Measurements from ENCODE around the gene NLGN1.
A peak's percentile ranks its signal among the peaks of the same experiment; 100 is the strongest.
"Not testable (repeated sequence)": the region's sequence is repeated elsewhere in the genome, so short reads cannot be mapped to it uniquely, and the experiment has no call there.

Gene NLGN1

DNA sequence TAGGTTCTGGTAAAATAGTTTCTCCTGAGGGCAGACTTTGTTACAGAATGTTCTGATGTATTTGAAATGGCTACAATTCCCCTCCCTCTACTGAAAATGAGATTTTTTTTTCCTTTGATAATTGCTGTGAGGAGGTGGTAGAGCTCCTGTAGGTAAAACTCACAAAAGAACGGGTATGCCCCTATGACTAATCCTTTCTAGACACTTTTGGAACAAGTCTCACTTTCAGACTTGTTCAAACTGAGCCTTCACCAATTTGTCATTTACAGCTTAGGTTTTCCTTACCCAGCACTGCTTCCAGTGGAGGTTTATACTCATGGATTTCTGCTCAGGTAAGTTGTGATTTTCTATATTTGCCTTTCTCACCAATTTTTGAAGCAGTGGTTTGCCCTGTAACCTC lies 115.6 kb downstream of the NLGN1 start:
- DNase-seq (ENCODE audit: insufficient read length), result no peak
- FAIRE-seq, result no peak
- TF ChIP-seq POLR2A (IDR thresholded peaks at IDR 0.05; ENCODE audit: low read depth, low read length), result no peak
- TF ChIP-seq POLR2AphosphoS5 (IDR thresholded peaks at IDR 0.05; ENCODE audit: low read depth, low read length), result no peak
- no peak for TF ChIP-seq TAF1 (IDR thresholded peaks at IDR 0.05; ENCODE audit: borderline replicate concordance, low read depth, low read length)

DNA sequence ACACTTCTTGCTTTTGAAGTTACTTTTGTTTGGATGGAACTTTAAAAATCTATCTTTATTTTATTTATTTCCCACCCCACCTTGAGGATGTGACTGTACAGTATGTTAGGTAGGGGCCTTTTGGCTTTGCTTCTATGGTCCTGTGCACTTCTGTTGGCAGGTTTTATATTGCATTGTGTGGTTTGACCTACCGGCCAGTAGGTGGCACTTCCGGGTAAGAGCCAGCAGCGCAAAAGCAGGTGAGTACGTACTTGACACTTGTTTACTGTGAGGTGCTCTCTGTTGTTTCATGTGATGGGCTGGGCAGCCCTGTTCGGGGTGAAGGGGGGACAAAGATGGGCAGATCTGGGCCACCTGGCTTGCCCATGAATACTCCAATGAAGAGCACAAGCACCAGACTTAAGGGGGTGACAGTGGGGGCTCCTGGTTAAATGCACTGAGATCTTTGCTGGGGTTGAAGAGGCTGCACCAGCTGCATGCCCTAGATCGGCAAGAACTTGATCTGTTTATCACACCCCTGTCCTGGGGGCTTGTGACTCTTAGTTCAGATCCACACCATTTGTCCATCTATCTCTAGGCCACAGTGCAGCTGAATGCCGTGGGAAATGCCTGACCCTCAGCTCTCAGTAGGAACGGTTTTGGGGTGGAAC lies 131.6 kb downstream of the NLGN1 start:
- FAIRE-seq (peak; percentile 78), DNase-seq (ENCODE audit: insufficient read length) (no peak)
- no peak for TF ChIP-seq TAF1 (IDR thresholded peaks at IDR 0.05; ENCODE audit: borderline replicate concordance, low read depth, low read length)
- no peak for TF ChIP-seq POLR2AphosphoS5 (IDR thresholded peaks at IDR 0.05; ENCODE audit: low read depth, low read length)
- TF ChIP-seq POLR2A (IDR thresholded peaks at IDR 0.05; ENCODE audit: low read depth, low read length), result no peak

GRCh38 chr3:173531602-173532001 lies 134.1 kb downstream of the NLGN1 start:
- DNase-seq (ENCODE audit: insufficient read length) (no peak), FAIRE-seq (no peak)
- TF ChIP-seq POLR2AphosphoS5 (IDR thresholded peaks at IDR 0.05; ENCODE audit: low read depth, low read length), result no peak
- TF ChIP-seq POLR2A (IDR thresholded peaks at IDR 0.05; ENCODE audit: low read depth, low read length), result no peak
- TF ChIP-seq TAF1 (IDR thresholded peaks at IDR 0.05; ENCODE audit: borderline replicate concordance, low read depth, low read length), result no peak

DNA sequence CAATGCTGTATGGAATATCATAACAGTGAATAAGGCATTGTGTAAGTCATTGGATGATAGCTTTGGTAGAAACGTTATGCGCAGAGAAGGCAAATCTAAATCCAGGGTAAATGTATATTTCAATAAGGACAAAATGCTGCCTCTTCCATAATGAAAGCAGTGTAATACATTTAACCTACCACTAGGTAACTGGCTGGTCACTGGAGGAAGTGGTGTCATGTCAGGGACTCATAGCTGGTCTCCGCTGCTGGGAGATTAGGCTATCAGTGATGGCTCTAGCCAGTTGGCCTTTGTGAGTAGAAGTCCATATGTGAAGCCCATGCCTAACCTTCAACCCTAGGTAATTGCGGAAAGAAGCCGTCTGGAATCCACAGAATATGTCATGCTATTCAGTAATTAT lies 140.9 kb downstream of the NLGN1 start:
- TF ChIP-seq POLR2AphosphoS5 (IDR thresholded peaks at IDR 0.05; ENCODE audit: low read depth, low read length) (no peak), TAF1 (IDR thresholded peaks at IDR 0.05; ENCODE audit: borderline replicate concordance, low read depth, low read length) (no peak), POLR2A (IDR thresholded peaks at IDR 0.05; ENCODE audit: low read depth, low read length) (no peak)
- DNase-seq (ENCODE audit: insufficient read length) (no peak), FAIRE-seq (peak; percentile 54)

GRCh38 chr3:173545590-173545989 lies 148.0 kb downstream of the NLGN1 start:
- not testable (repeated sequence) for FAIRE-seq; DNase-seq (ENCODE audit: insufficient read length)

DNA sequence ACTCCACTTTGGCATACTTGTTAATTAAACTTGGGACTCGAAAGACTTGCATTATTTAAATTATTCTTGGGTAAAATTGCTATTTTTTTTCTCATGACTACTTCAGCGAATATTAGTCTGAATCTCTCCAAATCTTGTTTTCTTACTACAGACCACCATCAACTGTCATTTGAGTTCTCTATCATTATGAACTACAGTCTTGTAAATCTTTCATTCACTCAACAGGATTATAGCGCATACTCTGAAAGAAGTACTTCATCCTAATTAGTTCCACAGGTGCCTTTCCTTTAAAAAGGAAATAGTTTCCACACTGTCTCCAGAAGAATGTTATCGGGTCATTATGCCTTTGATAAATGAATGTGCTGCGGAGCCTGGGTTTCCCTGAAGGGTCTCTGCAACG lies 149.5 kb downstream of the NLGN1 start:
- DNase-seq (ENCODE audit: insufficient read length) (no peak), FAIRE-seq (no peak)
- TF ChIP-seq TAF1 (IDR thresholded peaks at IDR 0.05; ENCODE audit: borderline replicate concordance, low read depth, low read length) (no peak), POLR2AphosphoS5 (IDR thresholded peaks at IDR 0.05; ENCODE audit: low read depth, low read length) (no peak), POLR2A (IDR thresholded peaks at IDR 0.05; ENCODE audit: low read depth, low read length) (no peak)

- FAIRE-seq (peak; percentile 17), DNase-seq (ENCODE audit: insufficient read length) (no peak)
- TF ChIP-seq POLR2AphosphoS5 (IDR thresholded peaks at IDR 0.05; ENCODE audit: low read depth, low read length) (no peak), TAF1 (IDR thresholded peaks at IDR 0.05; ENCODE audit: borderline replicate concordance, low read depth, low read length) (no peak), POLR2A (IDR thresholded peaks at IDR 0.05; ENCODE audit: low read depth, low read length) (no peak)
Observed at GRCh38 chr3:173548261-173548660, 150.7 kb downstream of the NLGN1 start.

DNA sequence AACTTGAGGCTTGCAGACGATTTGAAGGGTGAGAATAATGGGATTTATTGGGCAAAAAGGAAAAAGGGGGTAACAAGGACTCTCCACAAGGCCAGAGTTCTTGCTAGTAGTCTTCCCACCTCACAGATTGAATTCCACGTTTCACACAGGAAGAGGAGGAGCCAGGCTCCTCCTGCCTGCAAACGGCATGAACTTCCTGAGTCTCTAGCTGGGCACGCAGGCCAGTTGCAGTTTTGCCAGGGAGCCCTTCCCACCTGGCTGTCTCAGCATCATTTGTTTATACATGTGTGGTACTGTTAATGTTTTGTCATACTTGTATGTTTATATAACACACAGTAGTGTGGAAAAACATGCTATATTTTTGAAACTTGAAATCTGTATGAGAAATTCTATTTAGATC lies 155.0 kb downstream of the NLGN1 start:
- FAIRE-seq, result no peak
- TF ChIP-seq TAF1 (IDR thresholded peaks at IDR 0.05; ENCODE audit: borderline replicate concordance, low read depth, low read length) (no peak), POLR2AphosphoS5 (IDR thresholded peaks at IDR 0.05; ENCODE audit: low read depth, low read length) (no peak), POLR2A (IDR thresholded peaks at IDR 0.05; ENCODE audit: low read depth, low read length) (no peak)
- DNase-seq (ENCODE audit: insufficient read length), result no peak

GRCh38 chr3:173553635-173554280 lies 156.2 kb downstream of the NLGN1 start:
- no peak for TF ChIP-seq POLR2AphosphoS5 (IDR thresholded peaks at IDR 0.05; ENCODE audit: low read depth, low read length)
- FAIRE-seq, result peak; percentile 42
- no peak for DNase-seq (ENCODE audit: insufficient read length)

DNA sequence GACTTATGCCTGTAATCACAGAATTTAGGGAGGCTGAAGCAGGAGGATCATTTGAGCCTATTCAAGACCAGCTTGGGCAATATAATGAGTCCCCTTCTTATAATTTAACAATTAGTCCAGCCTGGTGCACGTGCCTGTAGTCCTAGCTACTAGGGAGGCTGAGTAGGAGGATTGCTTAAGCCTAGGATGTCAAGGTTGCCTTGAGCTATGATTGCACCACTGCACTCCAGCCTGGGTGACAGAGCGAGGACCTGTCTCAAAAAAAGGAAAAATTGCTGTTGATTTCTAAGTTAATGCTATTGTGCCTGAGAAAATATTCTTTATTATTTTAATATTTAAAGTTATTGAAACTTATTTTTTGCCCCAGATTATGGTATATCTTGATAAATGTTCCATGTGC lies 159.0 kb downstream of the NLGN1 start:
- FAIRE-seq, result no peak

GRCh38 chr3:173567997-173568396 lies 170.5 kb downstream of the NLGN1 start:
- FAIRE-seq, result no peak
- TF ChIP-seq POLR2AphosphoS5 (IDR thresholded peaks at IDR 0.05; ENCODE audit: low read depth, low read length) (no peak), POLR2A (IDR thresholded peaks at IDR 0.05; ENCODE audit: low read depth, low read length) (no peak), TAF1 (IDR thresholded peaks at IDR 0.05; ENCODE audit: borderline replicate concordance, low read depth, low read length) (no peak)
- no peak for DNase-seq (ENCODE audit: insufficient read length)

More for the DNA sequence above, 159.0 kb downstream of the NLGN1 start:
- TF ChIP-seq TAF1 (IDR thresholded peaks at IDR 0.05; ENCODE audit: borderline replicate concordance, low read depth, low read length) (no peak), POLR2A (IDR thresholded peaks at IDR 0.05; ENCODE audit: low read depth, low read length) (no peak), POLR2AphosphoS5 (IDR thresholded peaks at IDR 0.05; ENCODE audit: low read depth, low read length) (no peak)
- no peak for DNase-seq (ENCODE audit: insufficient read length)

DNA sequence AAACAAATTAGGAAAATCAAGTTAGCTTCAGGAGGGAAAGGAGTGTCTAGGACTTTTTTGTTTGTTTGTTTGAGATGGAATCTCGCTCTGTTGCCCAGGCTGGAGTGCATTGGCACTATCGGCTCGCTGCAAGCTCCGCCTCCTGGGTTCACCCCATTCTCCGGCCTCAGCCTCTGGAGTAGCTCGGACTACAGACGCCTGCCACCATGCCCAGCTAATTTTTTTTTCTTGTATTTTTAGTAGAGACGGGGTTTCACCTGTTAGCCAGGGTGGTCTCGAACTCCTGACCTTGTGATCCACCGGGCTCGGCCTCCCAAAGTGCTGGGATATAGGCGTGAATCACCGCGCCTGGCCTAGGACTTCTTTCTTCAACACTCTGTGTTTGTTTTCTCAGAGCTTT lies 171.1 kb downstream of the NLGN1 start:
- FAIRE-seq (no peak), DNase-seq (ENCODE audit: insufficient read length) (no peak)
- TF ChIP-seq POLR2A (IDR thresholded peaks at IDR 0.05; ENCODE audit: low read depth, low read length) (no peak), TAF1 (IDR thresholded peaks at IDR 0.05; ENCODE audit: borderline replicate concordance, low read depth, low read length) (no peak), POLR2AphosphoS5 (IDR thresholded peaks at IDR 0.05; ENCODE audit: low read depth, low read length) (no peak)

Data from GM12892 (cell line).